ENCODE data around the gene TUBB2A.
"Not testable (repeated sequence)": the region's sequence is repeated elsewhere in the genome, so short reads cannot be mapped to it uniquely, and the experiment has no call there.

TUBB2A gene

GRCh38 chr6:3188262-3188661 is 30.9 kb upstream of the TUBB2A start:
- no peak for DNase-seq
- H3K27me3 ChIP-seq, result no peaks in the 10 kb centered on the region
- H3K4me3 ChIP-seq (ENCODE audit: low read depth, low read length), result no peak overlapping the region
- no peaks in the 10 kb centered on the region for H3K9me3 ChIP-seq
- H3K36me3 ChIP-seq, result peaks cover 17% of the 10 kb centered on the region
- TF ChIP-seq CTCF (IDR thresholded peaks at IDR 0.05; ENCODE audit: low read depth, low read length), result no peak
- H3K4me1 ChIP-seq, result peaks cover 3% of the 10 kb centered on the region

GRCh38 chr6:3186974-3187382 is 29.6 kb upstream of the TUBB2A start:
- peaks cover 3% of the 10 kb centered on the region for H3K4me1 ChIP-seq
- DNase-seq, result no peak
- TF ChIP-seq CTCF (IDR thresholded peaks at IDR 0.05; ENCODE audit: low read depth, low read length), result no peak
- H3K4me3 ChIP-seq (ENCODE audit: low read depth, low read length), result no peak overlapping the region
- H3K36me3 ChIP-seq, result peaks cover 17% of the 10 kb centered on the region
- no peaks in the 10 kb centered on the region for H3K27me3 ChIP-seq
- no peaks in the 10 kb centered on the region for H3K9me3 ChIP-seq

- Histone ChIP-seq H3K4me1 (peaks cover 3% of the 10 kb centered on the region), H3K9me3 (no peaks in the 10 kb centered on the region), H3K36me3 (no peaks in the 10 kb centered on the region; the same call in 1 of the 2 replicates), H3K4me3 (ENCODE audit: low read depth, low read length) (no peak overlapping the region), H3K27me3 (no peaks in the 10 kb centered on the region)
- DNase-seq, result no peak
- no peak for TF ChIP-seq CTCF (IDR thresholded peaks at IDR 0.05; ENCODE audit: low read depth, low read length)
Measured at GRCh38 chr6:3183066-3183465, 25.7 kb upstream of the TUBB2A start.

- Histone ChIP-seq H3K9me3 (no peaks in the 10 kb centered on the region), H3K27me3 (no peaks in the 10 kb centered on the region), H3K4me3 (ENCODE audit: low read depth, low read length) (no peak overlapping the region), H3K36me3 (no peaks in the 10 kb centered on the region; the same call in 1 of the 2 replicates), H3K4me1 (peaks cover 7% of the 10 kb centered on the region)
- no peak for TF ChIP-seq CTCF (IDR thresholded peaks at IDR 0.05; ENCODE audit: low read depth, low read length)
- no peak for DNase-seq
Measured at GRCh38 chr6:3181105-3181504, 23.8 kb upstream of the TUBB2A start.

- H3K9me3 ChIP-seq; H3K27me3 ChIP-seq; H3K4me1 ChIP-seq; DNase-seq; H3K4me3 ChIP-seq (ENCODE audit: low read depth, low read length); H3K36me3 ChIP-seq: not testable (repeated sequence)
Measured at GRCh38 chr6:3179945-3180344, 22.6 kb upstream of the TUBB2A start.

- DNase-seq; H3K27me3 ChIP-seq; H3K9me3 ChIP-seq; H3K4me1 ChIP-seq; H3K4me3 ChIP-seq (ENCODE audit: low read depth, low read length); H3K36me3 ChIP-seq: not testable (repeated sequence)
Measured at GRCh38 chr6:3178666-3179065, 21.3 kb upstream of the TUBB2A start.

GRCh38 chr6:3176562-3177355 is 19.4 kb upstream of the TUBB2A start:
- Histone ChIP-seq H3K4me1 (peaks cover 7% of the 10 kb centered on the region), H3K27me3 (no peaks in the 10 kb centered on the region), H3K9me3 (no peaks in the 10 kb centered on the region), H3K36me3 (no peaks in the 10 kb centered on the region), H3K4me3 (ENCODE audit: low read depth, low read length) (no peak overlapping the region)
- no peak for TF ChIP-seq CTCF (IDR thresholded peaks at IDR 0.05; ENCODE audit: low read depth, low read length)
- DNase-seq, result peak; percentile 62
